Lower leg skin (tissue), 3 donors: ENCODE measurements around the gene SNCG.

Source experiments
- POLR2A ChIP-seq, 2 donors: fragments of 450-650 bp; IDR thresholded peaks; one replicate each; pipeline ENCODE4 v1.6.1; 2016 to 2017; ENCODE audit warnings: antibody characterized with exemption in 2 of 2, mild to moderate bottlenecking in 1 of 2, moderate library complexity in 1 of 2
- TF ChIP-seq, protein P1 (sequence below), 3 donors: fragments of 450-650 bp; IDR thresholded peaks; one replicate each; pipeline ENCODE4 v1.5.1; 2016; ENCODE audit warnings: antibody characterized with exemption in 3 of 3, mild to moderate bottlenecking in 3 of 3, moderate library complexity in 2 of 3

DNA sequence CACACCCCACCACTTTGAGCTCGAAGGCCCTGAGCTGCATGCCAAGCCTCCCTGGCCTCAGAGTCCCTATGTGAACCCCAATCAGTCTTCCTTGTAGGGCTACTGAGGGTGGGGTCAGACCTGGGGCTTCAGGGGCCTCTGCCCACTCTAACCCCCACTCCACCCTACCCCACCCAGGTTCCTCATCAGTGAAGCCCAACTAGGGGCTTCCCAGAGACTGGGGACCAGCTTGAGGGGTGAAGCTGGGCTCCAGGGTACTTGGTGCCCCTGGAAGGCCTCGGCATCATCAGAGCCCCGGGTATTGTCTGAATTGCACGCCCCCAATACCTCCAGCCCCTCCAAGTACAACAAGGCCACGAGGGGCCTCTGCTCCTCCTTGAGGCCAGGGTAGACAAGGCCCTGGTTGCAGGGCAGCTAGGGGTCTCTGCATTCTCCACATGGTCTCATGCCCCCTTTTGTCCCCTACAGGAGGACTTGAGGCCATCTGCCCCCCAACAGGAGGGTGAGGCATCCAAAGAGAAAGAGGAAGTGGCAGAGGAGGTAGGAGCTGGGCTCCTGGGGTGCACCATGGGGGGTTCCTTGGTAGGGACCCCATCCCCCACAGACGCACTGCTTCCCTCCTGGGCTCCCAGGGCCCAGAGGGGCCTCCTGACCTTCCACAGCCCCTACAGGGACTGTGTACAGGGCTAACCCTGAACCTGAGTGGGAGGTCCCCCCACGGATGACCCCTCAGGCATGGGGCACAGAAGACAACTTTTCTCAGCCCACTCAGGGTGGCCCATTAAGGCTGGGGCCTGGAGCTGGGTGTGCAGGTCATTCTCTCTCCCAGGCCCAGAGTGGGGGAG lies 4.0 kb downstream of the SNCG start:
- TF ChIP-seq, protein P1, sequence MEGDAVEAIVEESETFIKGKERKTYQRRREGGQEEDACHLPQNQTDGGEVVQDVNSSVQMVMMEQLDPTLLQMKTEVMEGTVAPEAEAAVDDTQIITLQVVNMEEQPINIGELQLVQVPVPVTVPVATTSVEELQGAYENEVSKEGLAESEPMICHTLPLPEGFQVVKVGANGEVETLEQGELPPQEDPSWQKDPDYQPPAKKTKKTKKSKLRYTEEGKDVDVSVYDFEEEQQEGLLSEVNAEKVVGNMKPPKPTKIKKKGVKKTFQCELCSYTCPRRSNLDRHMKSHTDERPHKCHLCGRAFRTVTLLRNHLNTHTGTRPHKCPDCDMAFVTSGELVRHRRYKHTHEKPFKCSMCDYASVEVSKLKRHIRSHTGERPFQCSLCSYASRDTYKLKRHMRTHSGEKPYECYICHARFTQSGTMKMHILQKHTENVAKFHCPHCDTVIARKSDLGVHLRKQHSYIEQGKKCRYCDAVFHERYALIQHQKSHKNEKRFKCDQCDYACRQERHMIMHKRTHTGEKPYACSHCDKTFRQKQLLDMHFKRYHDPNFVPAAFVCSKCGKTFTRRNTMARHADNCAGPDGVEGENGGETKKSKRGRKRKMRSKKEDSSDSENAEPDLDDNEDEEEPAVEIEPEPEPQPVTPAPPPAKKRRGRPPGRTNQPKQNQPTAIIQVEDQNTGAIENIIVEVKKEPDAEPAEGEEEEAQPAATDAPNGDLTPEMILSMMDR (IDR thresholded peaks at IDR 0.05) = no peak
- no peak for TF ChIP-seq POLR2A (IDR thresholded peaks at IDR 0.05)
